ENCODE results near the gene GNG12. TPM values are rescaled to one million over a fixed set of nuclear protein-coding genes. Genes with fewer than 3 reads are reported as not detected.
A peak's percentile ranks its signal among the peaks of the same experiment; 100 is the strongest.

GNG12 gene
- total RNA-seq, 6 donors from 2014 or later = 14.3 to 54.6 (median 45.1) TPM

DNA sequence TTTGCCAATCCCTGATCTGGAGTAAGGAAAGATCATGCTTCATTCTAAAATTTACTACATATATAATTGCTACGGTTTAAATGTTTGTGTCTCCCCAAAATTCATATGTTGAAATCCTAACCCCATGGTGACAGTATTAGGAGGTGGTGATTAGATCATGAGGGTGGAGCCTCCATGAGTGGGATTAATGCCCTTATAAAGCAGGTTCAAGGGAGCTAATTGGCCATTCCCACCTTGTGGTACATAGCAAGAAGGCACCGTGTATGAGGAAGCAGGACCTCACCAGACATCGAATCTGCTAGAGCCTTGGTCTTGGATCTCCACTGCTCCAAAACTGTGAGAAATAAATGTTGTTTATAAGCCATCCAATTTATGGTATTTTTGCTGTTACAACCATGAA lies 92.7 kb downstream of the GNG12 start:
- Histone ChIP-seq H3K27ac (no peak overlapping the region), H3K4me3 (no peak overlapping the region), H3K36me3 (no peaks in the 10 kb centered on the region), H3K4me1 (peaks cover 12 to 16% (median 14%) of the 10 kb centered on the region in 4 donors), H3K27me3 (no peaks in the 10 kb centered on the region), H3K9me3 (no peaks in the 10 kb centered on the region)
- no peak for TF ChIP-seq POLR2A (IDR thresholded peaks at IDR 0.05)
- TF ChIP-seq POLR2AphosphoS5 (IDR thresholded peaks at IDR 0.05) = no peak
- DNase-seq (no peak), ATAC-seq (ENCODE audit: low FRiP score in 2 of 2) (no peak)
- WGBS, 2 donors = 89 to 96% methylated on average over 3 of the region's 3 CpGs

DNA sequence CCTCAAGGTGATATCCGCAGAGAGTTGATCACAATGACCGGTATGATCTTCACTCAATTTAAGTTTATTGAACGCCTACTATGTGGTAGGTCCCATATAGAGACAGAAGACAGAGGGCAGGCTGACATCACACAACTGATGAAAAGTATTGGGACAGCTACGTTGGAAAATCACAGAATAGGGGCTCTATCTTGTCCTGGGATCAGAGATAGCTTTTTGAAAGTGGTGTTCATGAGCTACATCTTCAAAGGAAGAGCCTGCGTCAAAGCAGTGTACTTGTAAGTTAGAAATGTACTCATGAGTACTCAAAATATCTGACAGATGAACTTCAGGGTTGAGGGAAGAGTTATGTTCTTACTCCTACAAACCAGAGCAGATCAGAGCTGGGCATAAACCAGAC lies 93.9 kb downstream of the GNG12 start:
- H3K36me3 ChIP-seq = no peaks in the 10 kb centered on the region
- TF ChIP-seq POLR2AphosphoS5 (IDR thresholded peaks at IDR 0.05) (no peak), POLR2A (IDR thresholded peaks at IDR 0.05) (no peak), CTCF (IDR thresholded peaks at IDR 0.05) (no peak), EP300 (IDR thresholded peaks at IDR 0.05) (no peak)
- no peak overlapping the region for H3K4me3 ChIP-seq
- peaks cover 12 to 23% (median 17%) of the 10 kb centered on the region in 4 donors for H3K4me1 ChIP-seq
- no peaks in the 10 kb centered on the region for H3K27me3 ChIP-seq
- DNase-seq = no peak
- no peaks in the 10 kb centered on the region for H3K9me3 ChIP-seq
- no peak for ATAC-seq (ENCODE audit: low FRiP score in 2 of 2)
- no peak overlapping the region for H3K27ac ChIP-seq
- 95 to 96% methylated on average over 5 of the region's 5 CpGs for WGBS, 2 donors

DNA sequence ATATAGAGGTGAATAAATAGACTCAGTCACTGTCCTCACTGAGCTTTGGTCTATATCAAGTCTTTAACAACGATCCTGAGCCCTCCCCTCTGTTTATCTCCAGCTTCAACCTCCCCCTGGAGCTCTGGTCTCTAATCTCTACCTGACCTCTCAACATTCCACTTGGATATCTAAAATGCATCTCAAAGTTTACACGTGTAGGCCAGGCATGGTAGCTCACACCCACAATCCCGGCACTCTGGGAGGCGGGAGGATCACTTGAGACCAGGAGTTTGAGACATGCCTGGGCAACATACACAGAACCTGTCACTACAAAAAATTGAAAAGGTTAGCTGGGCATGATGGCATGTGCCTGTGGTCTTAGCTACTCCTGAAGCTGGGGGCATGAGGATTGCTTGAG lies 94.9 kb downstream of the GNG12 start:
- no peaks in the 10 kb centered on the region for H3K9me3 ChIP-seq
- peaks cover 12 to 23% (median 20%) of the 10 kb centered on the region in 4 donors for H3K4me1 ChIP-seq
- 68 to 82% methylated on average over 3 to 4 of the region's 4 CpGs for WGBS, 2 donors
- TF ChIP-seq POLR2A (IDR thresholded peaks at IDR 0.05) (no peak), POLR2AphosphoS5 (IDR thresholded peaks at IDR 0.05) (no peak), CTCF (IDR thresholded peaks at IDR 0.05) (no peak)
- no peaks in the 10 kb centered on the region for H3K27me3 ChIP-seq
- ATAC-seq (ENCODE audit: low FRiP score in 2 of 2) (no peak), DNase-seq (no peak)
- no peak overlapping the region for H3K4me3 ChIP-seq
- no peaks in the 10 kb centered on the region for H3K36me3 ChIP-seq
- H3K27ac ChIP-seq = no peak overlapping the region

DNA sequence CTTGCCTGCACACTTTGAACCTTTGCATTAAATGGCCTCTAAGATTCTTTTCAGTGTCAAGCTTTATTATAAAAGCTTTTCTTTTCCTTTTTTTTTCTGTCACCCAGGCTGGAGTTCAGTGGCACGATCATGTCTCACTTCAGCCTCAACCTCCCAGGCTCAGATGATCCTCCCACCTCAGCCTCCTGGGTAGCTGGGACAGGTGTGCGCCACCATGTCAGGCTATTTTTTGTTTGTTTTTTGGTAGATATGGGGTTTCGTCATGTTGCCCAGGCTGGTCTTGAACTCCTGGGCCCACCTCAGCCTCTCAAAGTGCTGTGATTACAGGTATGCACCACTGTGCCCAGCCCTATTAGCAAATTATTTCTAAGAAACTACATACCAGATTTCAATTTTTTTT lies 95.4 kb downstream of the GNG12 start:
- H3K9me3 ChIP-seq = no peaks in the 10 kb centered on the region
- 98 to 100% methylated on average over 3 of the region's 3 CpGs for WGBS, 2 donors
- H3K4me3 ChIP-seq = no peak overlapping the region
- ATAC-seq (ENCODE audit: low FRiP score in 2 of 2) (no peak), DNase-seq (no peak)
- H3K36me3 ChIP-seq = no peaks in the 10 kb centered on the region
- H3K27me3 ChIP-seq = no peaks in the 10 kb centered on the region
- H3K27ac ChIP-seq = no peak overlapping the region
- peaks cover 12 to 27% (median 21%) of the 10 kb centered on the region in 4 donors for H3K4me1 ChIP-seq
- TF ChIP-seq CTCF (IDR thresholded peaks at IDR 0.05) (no peak), EP300 (IDR thresholded peaks at IDR 0.05) (no peak), POLR2AphosphoS5 (IDR thresholded peaks at IDR 0.05) (no peak), POLR2A (IDR thresholded peaks at IDR 0.05) (no peak)

DNA sequence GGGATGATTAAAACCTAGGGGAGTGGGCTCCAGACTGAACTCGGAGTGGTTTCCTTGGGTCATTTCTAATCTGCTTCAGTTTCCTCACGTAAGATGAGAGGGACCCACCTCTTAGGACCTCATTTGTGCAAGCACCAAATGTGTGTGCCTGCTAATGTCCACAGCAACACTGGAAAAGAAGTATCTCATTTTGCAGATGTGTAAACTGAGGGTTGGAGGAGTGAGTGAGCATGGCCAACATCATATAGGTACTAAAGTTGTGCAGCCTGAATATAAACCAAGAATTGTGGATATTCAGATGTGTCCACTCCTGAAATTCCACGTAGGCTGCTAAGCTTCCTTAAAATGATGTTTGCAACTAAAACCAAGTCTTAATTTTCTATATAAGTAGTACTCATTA lies 96.5 kb downstream of the GNG12 start:
- DNase-seq (no peak), ATAC-seq (ENCODE audit: low FRiP score in 2 of 2) (no peak)
- Histone ChIP-seq H3K27ac (peak overlapping the region; percentile 38 to 79 (median 71)), H3K27me3 (no peaks in the 10 kb centered on the region), H3K9me3 (no peaks in the 10 kb centered on the region), H3K4me1 (peaks cover 12 to 29% (median 21%) of the 10 kb centered on the region in 4 donors), H3K4me3 (no peak overlapping the region), H3K36me3 (no peaks in the 10 kb centered on the region)
- 92 to 100% methylated on average over 3 of the region's 3 CpGs for WGBS, 2 donors
- TF ChIP-seq POLR2AphosphoS5 (IDR thresholded peaks at IDR 0.05) (no peak), EP300 (IDR thresholded peaks at IDR 0.05) (no peak), POLR2A (IDR thresholded peaks at IDR 0.05) (no peak), CTCF (IDR thresholded peaks at IDR 0.05) (no peak)

Measured in upper lobe of left lung (tissue), 6 donors.